Dermis microvascular lymphatic vessel endothelial cell (primary cell): Measurements from ENCODE around the gene FFAR1. TPM values are rescaled to one million over a fixed set of nuclear protein-coding genes. Genes with fewer than 3 reads are reported as not detected.
"Not testable (repeated sequence)": the region's sequence is repeated elsewhere in the genome, so short reads cannot be mapped to it uniquely, and the experiment has no call there.

ENCODE experiments used
- DNase-seq, 2 donors: peaks; one replicate each; pipeline versions ENCODE4 v3.0.0 to v3.0.0-alpha.2; 2010; ENCODE audit warnings: low read depth in 2 of 2
- total RNA-seq: library from RNA; depleted of rRNA; stranded (reverse); fragments of >200 nt; gene quantifications from 2 replicates; pipeline ENCODE4 v1.2.1, GENCODE V29; 2014

The FFAR1 gene
- total RNA-seq, 1 donor from 2014 or later, result not detected

DNA sequence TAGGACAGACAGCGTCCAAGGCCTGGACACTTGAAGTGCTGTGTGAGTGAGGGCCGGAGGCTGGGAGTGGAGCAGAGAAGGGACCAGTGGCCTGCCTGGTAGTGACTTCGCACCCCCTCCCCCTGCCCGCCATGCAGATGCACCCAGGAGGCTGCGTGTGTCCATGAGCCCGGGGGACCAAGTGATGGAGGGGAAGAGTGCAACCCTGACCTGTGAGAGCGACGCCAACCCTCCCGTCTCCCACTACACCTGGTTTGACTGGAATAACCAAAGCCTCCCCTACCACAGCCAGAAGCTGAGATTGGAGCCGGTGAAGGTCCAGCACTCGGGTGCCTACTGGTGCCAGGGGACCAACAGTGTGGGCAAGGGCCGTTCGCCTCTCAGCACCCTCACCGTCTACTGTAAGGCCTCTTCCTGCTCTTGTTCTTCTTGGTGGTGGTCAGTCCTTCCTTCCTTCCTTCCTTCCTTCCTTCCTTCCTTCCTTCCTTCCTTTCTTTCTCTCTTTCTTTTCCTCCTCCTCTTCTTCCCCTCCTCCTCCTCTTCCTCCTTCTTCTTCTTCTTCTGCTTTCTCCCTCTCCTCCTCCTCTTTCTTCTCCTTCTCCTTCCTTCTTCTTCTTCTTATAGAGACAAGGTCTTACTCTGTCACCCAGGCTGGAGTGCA, 6.0 kb upstream of the FFAR1 start:
- no peak for DNase-seq

DNA sequence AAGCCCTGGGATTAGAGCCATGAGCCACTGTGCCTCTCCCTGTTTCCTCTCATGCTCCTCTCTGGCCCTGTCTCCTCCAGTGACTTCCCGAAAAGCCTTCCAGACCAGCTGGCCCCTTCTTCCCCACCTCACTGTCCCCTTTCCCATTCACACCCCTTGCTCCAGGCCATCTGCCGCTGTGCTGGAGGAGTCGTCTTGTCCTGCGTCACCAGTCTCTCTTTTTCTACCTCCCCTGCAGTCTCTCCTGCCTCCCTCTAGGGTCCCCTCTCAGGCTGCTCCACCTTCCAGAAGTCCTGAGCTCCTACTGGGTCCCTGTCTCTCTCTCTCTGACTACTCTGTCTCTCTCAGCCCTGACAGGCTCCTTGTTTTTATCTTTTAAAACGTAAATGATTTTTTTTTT, 5.3 kb upstream of the FFAR1 start:
- DNase-seq, result no peak

DNA sequence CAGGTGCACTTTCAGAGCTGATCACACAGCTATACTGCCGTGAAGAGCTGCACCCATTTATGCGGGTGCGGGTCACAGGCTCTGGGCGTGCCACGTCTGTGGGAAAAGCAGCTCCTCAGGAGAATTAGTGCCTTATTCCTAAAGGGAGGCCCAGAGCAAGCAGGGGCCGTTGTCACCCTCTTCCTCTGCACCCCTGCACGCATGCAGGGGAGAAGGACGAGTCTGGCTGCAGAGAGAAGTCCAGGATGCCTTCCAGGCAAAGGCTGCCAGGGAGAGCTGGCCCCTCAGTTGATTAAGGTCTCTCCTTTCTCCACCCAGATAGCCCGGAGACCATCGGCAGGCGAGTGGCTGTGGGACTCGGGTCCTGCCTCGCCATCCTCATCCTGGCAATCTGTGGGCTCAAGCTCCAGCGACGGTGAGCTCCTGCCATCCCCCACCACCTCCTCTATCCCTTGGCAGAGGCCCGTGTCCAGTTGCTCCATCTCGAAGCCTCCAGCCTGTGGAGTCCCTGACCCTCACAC, 3.1 kb upstream of the FFAR1 start:
- no peak for DNase-seq

DNA sequence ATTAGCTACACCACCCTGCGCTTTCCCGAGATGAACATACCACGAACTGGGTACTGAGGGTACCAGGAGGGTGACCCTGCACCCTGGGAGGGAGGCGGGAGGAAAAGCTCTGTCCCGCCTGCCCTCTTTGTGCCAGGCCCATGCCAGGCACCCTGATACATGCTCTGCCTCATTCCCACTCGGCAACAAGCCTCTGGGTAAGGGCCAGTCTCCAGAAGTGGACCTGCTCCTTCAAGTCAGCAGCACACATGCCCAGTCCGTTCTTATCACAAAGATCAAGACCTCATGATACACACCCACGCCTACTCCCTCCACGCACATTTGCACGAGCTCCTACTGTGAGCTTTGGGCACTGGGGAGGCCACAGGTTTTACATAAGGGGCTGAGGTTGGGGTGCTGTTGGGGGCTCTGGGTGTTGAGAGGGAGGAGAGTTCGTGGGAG, 2.0 kb upstream of the FFAR1 start:
- no peak for DNase-seq

DNA sequence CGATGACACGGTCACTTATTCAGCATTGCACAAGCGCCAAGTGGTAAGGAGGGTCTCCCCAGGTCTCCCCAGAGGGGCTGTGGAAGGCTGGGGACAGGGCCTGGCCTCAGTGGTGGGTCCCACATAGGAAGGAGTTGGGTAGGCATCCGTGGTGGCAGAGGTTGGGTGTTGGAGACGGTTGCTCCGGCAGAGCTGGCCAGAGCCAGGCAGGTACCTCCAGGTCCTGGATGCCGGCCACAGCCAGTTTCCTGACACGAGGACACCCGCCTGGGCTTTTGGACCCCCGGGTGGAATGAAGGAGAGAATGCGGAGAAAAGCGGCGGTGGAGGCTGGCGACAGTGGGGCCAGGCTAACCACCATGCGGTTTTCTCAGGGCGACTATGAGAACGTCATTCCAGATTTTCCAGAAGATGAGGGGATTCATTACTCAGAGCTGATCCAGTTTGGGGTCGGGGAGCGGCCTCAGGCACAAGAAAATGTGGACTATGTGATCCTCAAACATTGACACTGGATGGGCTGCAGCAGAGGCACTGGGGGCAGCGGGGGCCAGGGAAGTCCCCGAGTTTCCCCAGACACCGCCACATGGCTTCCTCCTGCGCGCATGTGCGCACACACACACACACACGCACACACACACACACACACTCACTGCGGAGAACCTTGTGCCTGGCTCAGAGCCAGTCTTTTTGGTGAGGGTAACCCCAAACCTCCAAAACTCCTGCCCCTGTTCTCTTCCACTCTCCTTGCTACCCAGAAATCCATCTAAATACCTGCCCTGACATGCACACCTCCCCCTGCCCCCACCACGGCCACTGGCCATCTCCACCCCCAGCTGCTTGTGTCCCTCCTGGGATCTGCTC, 1.3 kb upstream of the FFAR1 start:
- DNase-seq, result no peak

DNA sequence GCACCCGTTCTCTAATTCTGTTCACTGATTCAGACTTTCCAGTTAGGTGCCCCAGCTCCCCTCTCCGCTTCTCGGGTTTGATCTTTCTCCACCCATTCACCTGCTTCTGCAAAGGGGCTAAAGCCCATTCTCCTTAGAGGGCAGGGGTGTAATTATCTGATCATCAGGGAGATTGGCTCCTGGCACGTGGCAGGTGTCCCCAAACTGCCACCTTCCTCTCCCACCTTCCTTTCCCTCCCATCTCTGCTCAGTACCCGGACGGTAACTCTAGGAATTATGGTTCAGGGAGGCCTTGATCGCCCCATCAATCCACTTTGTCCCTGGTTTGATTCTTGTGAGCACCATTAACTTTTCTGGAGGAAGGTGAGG, 212 bp downstream of the FFAR1 start:
- DNase-seq, result no peak

GRCh38 chr19:35348911-35349611, 1.4 kb downstream of the FFAR1 start:
- no peak for DNase-seq

DNA sequence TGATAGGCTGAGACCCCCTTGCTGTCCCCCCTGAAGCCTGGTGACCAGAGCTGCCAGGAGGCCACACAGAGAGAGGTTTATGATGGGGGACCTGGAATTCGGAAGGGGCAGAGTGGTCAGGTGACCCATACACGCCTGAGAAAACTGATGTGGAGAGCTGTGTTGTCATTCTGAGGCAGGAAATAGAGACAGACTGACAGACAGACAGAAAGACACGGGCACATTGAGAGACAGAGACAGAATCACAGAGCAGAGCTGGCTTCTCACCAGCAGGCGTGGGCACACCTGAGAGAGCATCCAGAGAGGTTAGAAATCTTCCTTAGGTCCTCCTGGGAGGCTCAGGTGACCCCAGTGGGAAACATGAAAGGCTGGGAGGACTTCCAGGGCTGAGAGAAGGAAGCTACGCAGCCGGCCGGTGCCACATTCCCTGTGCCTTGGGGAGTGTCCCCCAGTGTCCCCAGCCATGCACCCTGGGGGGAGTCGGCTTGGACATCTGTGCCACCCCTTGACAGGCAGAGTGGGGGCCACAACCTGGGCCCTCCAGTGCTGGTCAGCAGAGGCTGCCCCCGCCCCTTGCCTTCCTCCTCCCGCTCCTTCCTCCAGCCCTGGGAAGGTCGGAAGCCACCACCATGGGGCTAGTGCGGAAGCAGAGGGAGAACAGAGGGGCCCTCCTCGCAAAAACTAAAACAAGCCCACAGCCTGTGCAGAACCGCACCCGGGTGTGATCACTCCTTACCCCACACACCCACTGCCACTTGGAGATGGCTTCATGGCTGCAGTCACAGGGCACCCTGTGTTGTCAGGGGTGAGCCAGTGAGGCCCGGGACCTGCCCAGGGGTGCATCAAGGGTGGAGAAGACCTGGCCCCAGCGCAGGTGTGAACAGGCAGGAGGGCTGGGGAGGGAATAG, 2.2 kb downstream of the FFAR1 start:
- no peak for DNase-seq

DNA sequence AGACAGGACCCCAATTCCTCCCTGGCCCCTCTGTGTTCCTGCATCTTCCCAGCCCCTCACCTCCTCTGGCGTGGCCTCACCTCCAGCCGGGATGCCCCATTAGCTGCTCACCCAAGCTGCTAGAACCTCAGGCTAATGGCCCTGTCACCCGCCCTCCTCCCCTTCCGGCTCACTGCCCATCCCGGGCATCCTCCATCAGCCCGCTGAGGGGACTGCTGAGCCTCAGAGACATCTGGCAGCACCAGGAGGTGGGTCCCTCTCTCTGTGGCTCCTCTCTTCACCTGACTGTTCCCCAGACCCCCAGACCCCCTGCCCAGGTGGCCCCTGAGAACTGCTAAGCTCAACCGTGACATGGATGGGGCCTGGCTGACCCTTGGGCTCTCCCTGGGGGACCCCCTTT, 2.9 kb downstream of the FFAR1 start:
- DNase-seq, result no peak

- no peak for DNase-seq
Measured at GRCh38 chr19:35351411-35352176, 3.9 kb downstream of the FFAR1 start.

- DNase-seq, result no peak
Measured at GRCh38 chr19:35352177-35352447, 4.4 kb downstream of the FFAR1 start.

GRCh38 chr19:35352448-35353304, 5.0 kb downstream of the FFAR1 start:
- peak; percentile 50 to 68 for DNase-seq

GRCh38 chr19:35353635-35354034, 5.9 kb downstream of the FFAR1 start:
- DNase-seq, result no peak

DNA sequence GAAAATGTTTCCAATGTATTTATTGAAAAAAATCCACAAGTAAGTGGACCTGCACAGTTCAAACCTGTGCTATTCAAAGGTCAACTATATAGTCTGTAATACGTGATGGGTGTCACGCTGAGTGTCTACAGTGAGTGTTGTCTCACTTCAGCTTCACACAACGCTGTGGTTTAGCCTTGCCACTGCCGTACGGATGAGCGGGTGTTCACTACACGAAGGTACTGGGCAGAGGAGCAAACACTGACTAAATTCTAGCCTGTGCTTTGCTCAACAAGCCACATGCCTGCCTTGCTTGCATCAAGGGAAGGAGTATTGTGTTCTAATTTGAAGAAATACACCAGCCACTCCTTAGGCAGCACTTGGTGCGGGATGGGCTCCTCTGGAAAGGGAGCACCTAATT, 7.2 kb downstream of the FFAR1 start:
- DNase-seq, result no peak

- no peak for DNase-seq
Measured at GRCh38 chr19:35355791-35356460, 8.2 kb downstream of the FFAR1 start.

- DNase-seq, result peak; percentile 33 to 39
Measured at GRCh38 chr19:35357867-35358573, 10.3 kb downstream of the FFAR1 start, which contains the start of gene FFAR3. TSS of gene FFAR3 (plus strand) at chr19:35358460. CDS start at chr19:35358891, 431 bp downstream.

GRCh38 chr19:35358834-35359233, 11.1 kb downstream of the FFAR1 start:
- DNase-seq, result not testable (repeated sequence)

GRCh38 chr19:35359395-35359794, 11.7 kb downstream of the FFAR1 start:
- DNase-seq, result not testable (repeated sequence)
